Type B pancreatic cell (in vitro differentiated cells): Measurements from ENCODE around the gene MRM3. TPM values are rescaled to one million over a fixed set of nuclear protein-coding genes. Genes with fewer than 3 reads are reported as not detected.

Experiments
- DNase-seq: peaks from one replicate; pipeline ENCODE4 v3.0.0; 2021; ENCODE audit warnings: mixed read lengths; ENCODE audit not compliant: unreplicated experiment; ENCODE audit errors: extremely low spot score
- H3K27ac Mint-ChIP-seq: 2 replicates; pipeline ENCODE4 v1.8.0; 2021; ENCODE audit warnings: mild to moderate bottlenecking, mixed read lengths
- H3K27me3 Mint-ChIP-seq: 2 replicates; pipeline ENCODE4 v1.8.0; 2021; ENCODE audit warnings: mixed read lengths
- H3K36me3 Mint-ChIP-seq: 2 replicates; pipeline ENCODE4 v1.8.0; 2021; ENCODE audit warnings: mixed read lengths
- H3K4me1 Mint-ChIP-seq: one replicate; pipeline ENCODE4 v1.8.0; 2021; ENCODE audit warnings: mixed read lengths; ENCODE audit not compliant: unreplicated experiment
- H3K4me3 Mint-ChIP-seq: 2 replicates; pipeline ENCODE4 v1.8.0; 2021; ENCODE audit warnings: mild to moderate bottlenecking, mixed read lengths
- H3K9me3 Mint-ChIP-seq: 2 replicates; pipeline ENCODE4 v1.8.0; 2021; ENCODE audit warnings: mixed read lengths
- total RNA-seq: library from RNA; stranded (reverse); gene quantifications from 2 replicates; pipeline ENCODE4 v1.2.1, GENCODE V29; 2021; ENCODE audit warnings: low replicate concordance
- TF ChIP-seq, protein P1 (sequence below): fragments of 200-600 bp; sonication (generic); conservative IDR thresholded peaks from 2 replicates; pipeline ENCODE4 v1.5.0; 2021; ENCODE audit warnings: antibody characterized with exemption, mild to moderate bottlenecking

Gene MRM3
- total RNA-seq, 1 donor from 2014 or later, result 21.3 TPM

DNA sequence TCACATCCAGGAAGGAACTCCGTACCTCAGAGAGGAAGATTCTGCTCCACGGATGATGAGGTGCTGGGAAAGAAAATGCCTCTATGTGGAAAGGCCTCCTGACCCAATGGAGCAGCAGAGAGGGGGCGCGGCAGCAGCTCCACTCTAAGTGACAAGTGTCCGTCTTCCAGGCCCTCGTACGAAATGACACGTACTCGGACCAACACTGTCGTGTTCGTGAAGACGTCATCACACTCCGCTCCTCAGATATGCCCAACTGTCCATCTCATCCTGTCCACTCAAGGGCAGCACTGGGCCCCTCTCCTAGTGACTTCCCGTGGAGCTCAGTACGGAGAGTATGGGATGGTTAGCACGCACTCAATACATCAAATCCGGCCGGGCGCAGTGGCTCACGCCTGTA lies 32.2 kb downstream of the MRM3 start:
- H3K27me3 Mint-ChIP-seq, result no peaks in the 10 kb centered on the region
- TF ChIP-seq, protein P1, sequence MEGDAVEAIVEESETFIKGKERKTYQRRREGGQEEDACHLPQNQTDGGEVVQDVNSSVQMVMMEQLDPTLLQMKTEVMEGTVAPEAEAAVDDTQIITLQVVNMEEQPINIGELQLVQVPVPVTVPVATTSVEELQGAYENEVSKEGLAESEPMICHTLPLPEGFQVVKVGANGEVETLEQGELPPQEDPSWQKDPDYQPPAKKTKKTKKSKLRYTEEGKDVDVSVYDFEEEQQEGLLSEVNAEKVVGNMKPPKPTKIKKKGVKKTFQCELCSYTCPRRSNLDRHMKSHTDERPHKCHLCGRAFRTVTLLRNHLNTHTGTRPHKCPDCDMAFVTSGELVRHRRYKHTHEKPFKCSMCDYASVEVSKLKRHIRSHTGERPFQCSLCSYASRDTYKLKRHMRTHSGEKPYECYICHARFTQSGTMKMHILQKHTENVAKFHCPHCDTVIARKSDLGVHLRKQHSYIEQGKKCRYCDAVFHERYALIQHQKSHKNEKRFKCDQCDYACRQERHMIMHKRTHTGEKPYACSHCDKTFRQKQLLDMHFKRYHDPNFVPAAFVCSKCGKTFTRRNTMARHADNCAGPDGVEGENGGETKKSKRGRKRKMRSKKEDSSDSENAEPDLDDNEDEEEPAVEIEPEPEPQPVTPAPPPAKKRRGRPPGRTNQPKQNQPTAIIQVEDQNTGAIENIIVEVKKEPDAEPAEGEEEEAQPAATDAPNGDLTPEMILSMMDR, result no peak
- peaks cover 12% of the 10 kb centered on the region for H3K36me3 Mint-ChIP-seq
- H3K4me1 Mint-ChIP-seq, result no peaks in the 10 kb centered on the region
- no peak for DNase-seq
- H3K4me3 Mint-ChIP-seq, result no peak overlapping the region
- no peak overlapping the region for H3K27ac Mint-ChIP-seq
- H3K9me3 Mint-ChIP-seq, result no peaks in the 10 kb centered on the region

DNA sequence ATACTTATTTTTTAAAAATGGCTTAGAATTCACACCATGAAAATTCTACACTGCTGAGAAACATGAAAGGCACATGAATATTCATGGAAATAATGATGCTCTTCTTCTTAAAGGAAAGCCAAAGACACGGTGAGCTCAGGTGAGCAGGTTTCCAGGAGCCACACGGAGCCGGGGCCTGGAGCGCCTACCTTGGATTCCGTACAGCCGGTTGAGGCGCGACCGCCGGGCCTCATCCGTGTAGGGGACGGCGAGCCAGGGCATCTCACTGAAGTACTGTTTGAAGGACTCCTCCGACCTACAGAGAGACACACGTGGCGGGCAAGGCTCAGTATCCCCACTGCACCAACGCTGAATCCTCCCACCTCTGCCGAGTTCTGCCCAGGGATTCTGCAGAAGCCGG lies 37.1 kb downstream of the MRM3 start:
- H3K9me3 Mint-ChIP-seq, result no peaks in the 10 kb centered on the region
- no peak for DNase-seq
- H3K27me3 Mint-ChIP-seq, result no peaks in the 10 kb centered on the region
- no peaks in the 10 kb centered on the region for H3K4me1 Mint-ChIP-seq
- H3K36me3 Mint-ChIP-seq, result no peaks in the 10 kb centered on the region
- no peak overlapping the region for H3K4me3 Mint-ChIP-seq
- TF ChIP-seq, protein P1, result no peak
- no peak overlapping the region for H3K27ac Mint-ChIP-seq

DNA sequence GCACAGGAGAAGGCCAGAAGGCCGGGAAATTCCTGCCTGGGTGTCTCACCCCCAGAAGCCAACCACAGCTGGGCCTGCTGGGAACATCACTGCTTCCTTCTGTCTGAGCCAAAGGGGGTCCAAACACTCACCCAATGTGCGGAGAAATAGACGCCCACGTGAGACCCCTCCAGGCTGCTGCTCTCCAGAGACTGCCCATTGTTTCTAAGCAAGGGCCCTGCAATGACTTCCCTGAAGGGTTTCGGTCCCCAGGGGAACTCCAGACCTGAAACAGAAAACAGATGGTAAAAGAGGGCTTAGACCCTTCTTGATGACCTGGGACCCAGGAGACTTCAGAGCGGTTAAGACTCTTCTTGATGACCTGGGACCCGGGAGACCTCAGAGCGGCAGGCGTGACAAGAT lies 41.3 kb downstream of the MRM3 start:
- Mint-ChIP-seq H3K27ac (no peak overlapping the region), H3K4me1 (no peaks in the 10 kb centered on the region), H3K9me3 (no peaks in the 10 kb centered on the region), H3K4me3 (no peak overlapping the region), H3K27me3 (no peaks in the 10 kb centered on the region), H3K36me3 (peaks cover 5% of the 10 kb centered on the region)
- no peak for DNase-seq
- TF ChIP-seq, protein P1, result no peak

DNA sequence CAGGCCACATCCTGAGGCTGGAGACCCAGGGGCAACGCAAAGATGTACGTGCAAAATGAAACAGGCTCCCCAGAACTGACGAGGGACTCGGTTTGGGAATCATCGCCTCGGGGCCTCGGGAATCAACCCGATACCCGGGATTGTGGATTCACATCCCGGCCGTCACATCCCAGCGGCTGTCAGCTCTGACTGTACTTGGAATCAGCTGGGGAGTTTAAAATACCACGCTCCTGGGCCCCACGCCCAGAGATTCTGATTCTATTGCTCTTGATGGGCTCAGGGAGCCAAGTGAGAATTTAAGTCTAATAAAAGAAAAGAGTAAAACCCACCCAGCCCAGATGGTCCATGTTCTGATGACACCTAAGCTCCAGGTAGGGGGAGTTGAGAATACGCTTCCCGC lies 42.2 kb downstream of the MRM3 start:
- peaks cover 5% of the 10 kb centered on the region for H3K36me3 Mint-ChIP-seq
- no peak overlapping the region for H3K27ac Mint-ChIP-seq
- DNase-seq, result no peak
- no peak overlapping the region for H3K4me3 Mint-ChIP-seq
- H3K9me3 Mint-ChIP-seq, result no peaks in the 10 kb centered on the region
- no peaks in the 10 kb centered on the region for H3K27me3 Mint-ChIP-seq
- no peaks in the 10 kb centered on the region for H3K4me1 Mint-ChIP-seq
- TF ChIP-seq, protein P1, result no peak

DNA sequence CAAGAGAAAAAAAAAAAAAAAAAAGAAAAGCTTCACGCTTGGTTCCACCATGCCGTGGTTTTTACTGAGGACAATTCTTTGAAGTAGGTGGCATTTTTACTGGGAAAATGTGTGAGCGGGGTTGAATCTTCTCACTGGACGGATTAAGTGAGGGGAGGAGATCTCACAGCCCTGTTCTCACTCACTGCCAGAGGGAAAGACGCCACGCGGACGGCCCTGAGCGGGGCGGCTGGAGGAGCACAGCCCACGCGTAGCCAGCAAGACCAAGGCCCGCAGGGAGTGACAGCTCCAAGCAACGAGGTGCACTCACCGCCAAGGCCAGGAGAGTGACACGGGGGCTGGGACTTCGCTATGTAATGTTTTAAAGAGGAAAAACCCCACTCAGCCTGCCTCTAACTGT lies 43.1 kb downstream of the MRM3 start:
- Mint-ChIP-seq H3K4me3 (no peak overlapping the region), H3K9me3 (peaks cover 3% of the 10 kb centered on the region), H3K36me3 (peaks cover 5% of the 10 kb centered on the region), H3K27me3 (no peaks in the 10 kb centered on the region), H3K4me1 (no peaks in the 10 kb centered on the region), H3K27ac (no peak overlapping the region)
- DNase-seq, result no peak
- TF ChIP-seq, protein P1, result no peak

DNA sequence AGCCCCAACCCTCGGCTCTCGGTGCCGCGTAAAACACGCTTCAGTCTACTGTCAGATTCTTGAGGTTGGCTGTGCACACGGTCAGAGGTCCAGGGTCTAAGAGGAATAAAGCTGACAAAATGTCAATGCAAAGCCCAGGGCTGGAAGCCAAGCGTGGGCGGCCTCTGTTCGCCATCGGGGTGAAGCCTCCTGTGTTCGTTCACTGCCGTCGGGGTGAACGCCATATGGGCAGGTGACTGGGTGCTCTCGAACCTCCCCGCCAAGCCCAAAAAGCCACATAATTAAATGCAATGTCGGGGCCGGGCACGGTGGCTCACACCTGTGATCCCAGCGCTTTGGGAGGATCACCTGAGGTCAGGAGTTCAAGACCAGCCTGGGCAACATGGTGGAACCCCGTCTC lies 44.6 kb downstream of the MRM3 start:
- H3K9me3 Mint-ChIP-seq, result peaks cover 5% of the 10 kb centered on the region
- peaks cover 5% of the 10 kb centered on the region for H3K36me3 Mint-ChIP-seq
- TF ChIP-seq, protein P1, result no peak
- no peak overlapping the region for H3K4me3 Mint-ChIP-seq
- no peaks in the 10 kb centered on the region for H3K4me1 Mint-ChIP-seq
- H3K27me3 Mint-ChIP-seq, result no peaks in the 10 kb centered on the region
- DNase-seq, result no peak
- H3K27ac Mint-ChIP-seq, result no peak overlapping the region
